ENCODE data around the gene UPF2.

Gene UPF2

GRCh38 chr10:12041766-12042408 lies 722 bp downstream of the UPF2 start:
- TF ChIP-seq CTCF (IDR thresholded peaks at IDR 0.05; ENCODE audit: insufficient read depth, missing control alignments), result no peak
- DNase-seq (ENCODE audit: insufficient read length, low spot score) (no peak), FAIRE-seq (no peak)

- no peak for TF ChIP-seq CTCF (IDR thresholded peaks at IDR 0.05; ENCODE audit: insufficient read depth, missing control alignments)
- no peak for DNase-seq (ENCODE audit: insufficient read length, low spot score)
- FAIRE-seq, result no peak
Observed at GRCh38 chr10:12036073-12036655, 6.4 kb downstream of the UPF2 start.

- no peak for DNase-seq (ENCODE audit: insufficient read length, low spot score)
- no peak for TF ChIP-seq CTCF (IDR thresholded peaks at IDR 0.05; ENCODE audit: insufficient read depth, missing control alignments)
- FAIRE-seq, result no peak
Observed at GRCh38 chr10:12031404-12031803, 11.2 kb downstream of the UPF2 start.

GRCh38 chr10:12027539-12027938 lies 15.1 kb downstream of the UPF2 start:
- DNase-seq (ENCODE audit: insufficient read length, low spot score), result no peak
- FAIRE-seq, result no peak
- no peak for TF ChIP-seq CTCF (IDR thresholded peaks at IDR 0.05; ENCODE audit: insufficient read depth, missing control alignments)

GRCh38 chr10:12025591-12025990 lies 17.0 kb downstream of the UPF2 start:
- DNase-seq (ENCODE audit: insufficient read length, low spot score) (no peak), FAIRE-seq (no peak)
- no peak for TF ChIP-seq CTCF (IDR thresholded peaks at IDR 0.05; ENCODE audit: insufficient read depth, missing control alignments)

- no peak for FAIRE-seq
- DNase-seq (ENCODE audit: insufficient read length, low spot score), result no peak
- TF ChIP-seq CTCF (IDR thresholded peaks at IDR 0.05; ENCODE audit: insufficient read depth, missing control alignments), result no peak
Observed at GRCh38 chr10:12022580-12023257, 19.9 kb downstream of the UPF2 start.

GRCh38 chr10:12020574-12020973 lies 22.0 kb downstream of the UPF2 start:
- no peak for FAIRE-seq
- DNase-seq (ENCODE audit: insufficient read length, low spot score), result no peak
- TF ChIP-seq CTCF (IDR thresholded peaks at IDR 0.05; ENCODE audit: insufficient read depth, missing control alignments), result no peak

Data from D721Med (cell line).